ENCODE measurements around the gene TOR3A. TPM values are rescaled to one million over a fixed set of nuclear protein-coding genes. Genes with fewer than 3 reads are reported as not detected.

The TOR3A gene
- total RNA-seq, 1 donor from 2014 or later = 21.1 TPM

GRCh38 chr1:179124873-179125272 is 43.0 kb downstream of the TOR3A start:
- Mint-ChIP-seq H3K4me1 (ENCODE audit: unreplicated experiment) (peaks cover 28% of the 10 kb centered on the region), H3K27me3 (ENCODE audit: unreplicated experiment) (no peaks in the 10 kb centered on the region), H3K9me3 (ENCODE audit: unreplicated experiment) (no peaks in the 10 kb centered on the region), H3K27ac (ENCODE audit: unreplicated experiment) (peak overlapping the region; percentile 61), H3K36me3 (ENCODE audit: unreplicated experiment) (peaks cover 16% of the 10 kb centered on the region), H3K4me3 (ENCODE audit: unreplicated experiment) (no peak overlapping the region)
- TF ChIP-seq CTCF (IDR thresholded peaks at IDR 0.05) = no peak
- no peak for DNase-seq (ENCODE audit: extremely low spot score, unreplicated experiment)

GRCh38 chr1:179126338-179127060 is 44.6 kb downstream of the TOR3A start:
- Mint-ChIP-seq H3K27ac (ENCODE audit: unreplicated experiment) (peak overlapping the region; percentile 63), H3K27me3 (ENCODE audit: unreplicated experiment) (no peaks in the 10 kb centered on the region), H3K9me3 (ENCODE audit: unreplicated experiment) (no peaks in the 10 kb centered on the region), H3K4me3 (ENCODE audit: unreplicated experiment) (no peak overlapping the region), H3K4me1 (ENCODE audit: unreplicated experiment) (peaks cover 30% of the 10 kb centered on the region), H3K36me3 (ENCODE audit: unreplicated experiment) (peaks cover 14% of the 10 kb centered on the region)
- no peak for DNase-seq (ENCODE audit: extremely low spot score, unreplicated experiment)
- TF ChIP-seq CTCF (IDR thresholded peaks at IDR 0.05) = no peak

GRCh38 chr1:179127163-179127895 is 45.5 kb downstream of the TOR3A start:
- peaks cover 35% of the 10 kb centered on the region for H3K4me1 Mint-ChIP-seq (ENCODE audit: unreplicated experiment)
- H3K9me3 Mint-ChIP-seq (ENCODE audit: unreplicated experiment) = no peaks in the 10 kb centered on the region
- H3K36me3 Mint-ChIP-seq (ENCODE audit: unreplicated experiment) = peaks cover 14% of the 10 kb centered on the region
- no peak overlapping the region for H3K4me3 Mint-ChIP-seq (ENCODE audit: unreplicated experiment)
- peak overlapping the region; percentile 63 for H3K27ac Mint-ChIP-seq (ENCODE audit: unreplicated experiment)
- DNase-seq (ENCODE audit: extremely low spot score, unreplicated experiment) = no peak
- TF ChIP-seq CTCF (IDR thresholded peaks at IDR 0.05) = no peak
- no peaks in the 10 kb centered on the region for H3K27me3 Mint-ChIP-seq (ENCODE audit: unreplicated experiment)

- Mint-ChIP-seq H3K4me3 (ENCODE audit: unreplicated experiment) (no peak overlapping the region), H3K36me3 (ENCODE audit: unreplicated experiment) (peaks cover 17% of the 10 kb centered on the region), H3K27me3 (ENCODE audit: unreplicated experiment) (no peaks in the 10 kb centered on the region), H3K9me3 (ENCODE audit: unreplicated experiment) (no peaks in the 10 kb centered on the region), H3K27ac (ENCODE audit: unreplicated experiment) (no peak overlapping the region), H3K4me1 (ENCODE audit: unreplicated experiment) (peaks cover 39% of the 10 kb centered on the region)
- TF ChIP-seq CTCF (IDR thresholded peaks at IDR 0.05) = no peak
- no peak for DNase-seq (ENCODE audit: extremely low spot score, unreplicated experiment)
These were observed 46.6 kb downstream of the TOR3A start for GRCh38 chr1:179128520-179128919.
